HepG2 (cell line): ENCODE results near the gene DDX1. TPM values are rescaled to one million over a fixed set of nuclear protein-coding genes. Genes with fewer than 3 reads are reported as not detected.

Experiments
- CCAR2 ChIP-seq: fragments of 200-400 bp; formaldehyde crosslinking; optimal IDR thresholded peaks from 2 replicates; pipeline ENCODE3; 2018; ENCODE audit warnings: low read depth, mild to moderate bottlenecking, low read length, moderate library complexity
- CTCF ChIP-seq: sonication (generic); formaldehyde crosslinking; IDR thresholded peaks from 2 replicates; pipeline ENCODE4 v1.5.0; 2020; ENCODE audit warnings: mild to moderate bottlenecking, missing genetic modification reagents, moderate library complexity
- GATA4 ChIP-seq: sonication (generic); IDR thresholded peaks from 2 replicates; pipeline ENCODE4 v1.6.1; 2016; ENCODE audit warnings: antibody characterized with exemption, low read depth, borderline replicate concordance
- GPN1 ChIP-seq: sonication (generic); formaldehyde crosslinking; IDR thresholded peaks from 2 replicates; pipeline ENCODE4 v1.5.1; 2020; ENCODE audit warnings: missing genetic modification reagents, borderline replicate concordance
- GZF1 ChIP-seq: sonication (generic); formaldehyde crosslinking; IDR thresholded peaks from 2 replicates; pipeline ENCODE4 v1.5.1; 2020; ENCODE audit warnings: mild to moderate bottlenecking, missing genetic modification reagents
- IRF1 ChIP-seq: sonication (generic); formaldehyde crosslinking; IDR thresholded peaks from 2 replicates; pipeline ENCODE4 v1.4.0; 2020; ENCODE audit warnings: low read depth, mild to moderate bottlenecking, missing genetic modification reagents
- IRX3 ChIP-seq: sonication (generic); formaldehyde crosslinking; IDR thresholded peaks from 2 replicates; pipeline ENCODE4 v1.8.1; 2023; ENCODE audit warnings: mild to moderate bottlenecking, low read depth, missing genetic modification reagents, borderline replicate concordance
- KAT2B ChIP-seq: fragments of 150-350 bp; IDR thresholded peaks from 2 replicates; pipeline ENCODE4 v1.6.1; 2014; ENCODE audit warnings: low read depth, low read length, borderline replicate concordance
- KDM1A ChIP-seq: IDR thresholded peaks from 2 replicates; pipeline ENCODE4 v1.6.1; 2016; ENCODE audit warnings: missing compliant biosample characterization
- KDM4B ChIP-seq: sonication (generic); formaldehyde crosslinking; IDR thresholded peaks from 2 replicates; pipeline ENCODE4 v1.4.0; 2020; ENCODE audit warnings: missing genetic modification reagents
- KLF12 ChIP-seq: sonication (generic); formaldehyde crosslinking; IDR thresholded peaks from 2 replicates; pipeline ENCODE4 v1.4.0; 2020; ENCODE audit warnings: missing genetic modification reagents, borderline replicate concordance
- KLF16 ChIP-seq, 2 experiments: sonication (generic) in 1 of 2; formaldehyde crosslinking in 1 of 2; IDR thresholded peaks; 2 replicates each; pipeline versions ENCODE4 v1.6.1 to v1.8.0; 2016 to 2023; ENCODE audit warnings: missing genetic modification reagents in 2 of 2, missing compliant biosample characterization in 1 of 2
- NPAS2 ChIP-seq: sonication (generic); formaldehyde crosslinking; IDR thresholded peaks from 2 replicates; pipeline ENCODE4 v1.8.0; 2022; ENCODE audit warnings: mild to moderate bottlenecking, missing genetic modification reagents, borderline replicate concordance
- POGZ ChIP-seq: sonication (generic); formaldehyde crosslinking; IDR thresholded peaks from 2 replicates; pipeline ENCODE4 v1.4.0; 2020; ENCODE audit warnings: mild to moderate bottlenecking, missing genetic modification reagents
- ZFP37 ChIP-seq: sonication (generic); formaldehyde crosslinking; IDR thresholded peaks from 2 replicates; pipeline ENCODE4 v1.4.0; 2020; ENCODE audit warnings: missing genetic modification reagents, borderline replicate concordance
- ZFP82 ChIP-seq: sonication (generic); formaldehyde crosslinking; IDR thresholded peaks from 2 replicates; pipeline ENCODE4 v1.5.1; 2020; ENCODE audit warnings: mild to moderate bottlenecking, missing genetic modification reagents, borderline replicate concordance
- ZNF260 ChIP-seq: sonication (generic); formaldehyde crosslinking; IDR thresholded peaks from 2 replicates; pipeline ENCODE4 v1.4.0; 2020; ENCODE audit warnings: missing genetic modification reagents, low read depth, mild to moderate bottlenecking, borderline replicate concordance
- ZNF451 ChIP-seq: sonication (generic); formaldehyde crosslinking; IDR thresholded peaks from 2 replicates; pipeline ENCODE4 v1.5.0; 2020; ENCODE audit warnings: mild to moderate bottlenecking, missing genetic modification reagents
- ZNF468 ChIP-seq: sonication (generic); formaldehyde crosslinking; IDR thresholded peaks from 2 replicates; pipeline ENCODE4 v1.8.0; 2022; ENCODE audit warnings: mild to moderate bottlenecking, moderate library complexity, missing genetic modification reagents
- ZNF546 ChIP-seq: sonication (generic); formaldehyde crosslinking; conservative IDR thresholded peaks from 2 replicates; pipeline ENCODE4 v1.8.1; 2023; ENCODE audit warnings: mild to moderate bottlenecking, missing genetic modification reagents
- ZNF598 ChIP-seq: sonication (generic); formaldehyde crosslinking; IDR thresholded peaks from 2 replicates; pipeline ENCODE4 v1.5.1; 2020; ENCODE audit warnings: mild to moderate bottlenecking, missing genetic modification reagents, borderline replicate concordance
- ZNF616 ChIP-seq: sonication (generic); formaldehyde crosslinking; IDR thresholded peaks from 2 replicates; pipeline ENCODE4 v1.5.0; 2020; ENCODE audit warnings: low read depth, mild to moderate bottlenecking, missing genetic modification reagents
- ZSCAN31 ChIP-seq: sonication (generic); formaldehyde crosslinking; IDR thresholded peaks from 2 replicates; pipeline ENCODE4 v1.5.0; 2020; ENCODE audit warnings: low read depth, mild to moderate bottlenecking, missing genetic modification reagents
- polyA plus RNA-seq, 8 experiments: library from polyadenylated mRNA; depleted of rRNA in 3 of 8; stranded (reverse) in 7 of 8; unstranded in 1 of 8; fragments of >200 nt; fragmentation: Illumina TruSeq in 4 of 8; extraction: Trizol in 4 of 8; gene quantifications; 2 replicates each; pipeline versions ENCODE4 v1.2.1 to v1.2.3, GENCODE V29; 2011 to 2016; ENCODE audit warnings: low read depth in 4 of 8, missing spikeins in 1 of 8, mixed read lengths in 1 of 8; ENCODE audit not compliant: insufficient read depth in 1 of 8
- total RNA-seq, 5 experiments: library from RNA; depleted of rRNA; stranded (reverse); fragments of >200 nt; fragmentation: Illumina TruSeq; extraction: Trizol; gene quantifications; 2 replicates each; pipeline ENCODE4 v1.2.3, GENCODE V29; 2016; ENCODE audit warnings: low read depth in 1 of 5

The DDX1 gene
- total and polyA plus RNA-seq, 2 of the 13 experiments (the other 11 are each of a cell fraction or from before 2014, with no cell fraction given): 81.6 to 130 TPM

GRCh38 chr2:15591692-15592463 lies at the start of gene DDX1 (continued):
- TF ChIP-seq ZNF546: peak; percentile 66
- TF ChIP-seq ZNF468 (CRISPR knock-in tag): peak; percentile 93; the same call in 1 of the 2 replicates
- TF ChIP-seq NPAS2 (CRISPR knock-in tag): 0 out of 2 replicates have a peak, but pooled peaks have one; percentile 85
- peak; percentile 99 for TF ChIP-seq KDM4B
- TF ChIP-seq KLF12: peak; percentile 98
- TF ChIP-seq ZFP37 (CRISPR knock-in tag): peak; percentile 94; the same call in 1 of the 2 replicates
- peak; percentile 41 for TF ChIP-seq CTCF (CRISPR knock-in tag)
- TF ChIP-seq KDM1A (CRISPR knock-in tag): no peak
- TF ChIP-seq GPN1 (CRISPR knock-in tag): no peak
- TF ChIP-seq GZF1 (CRISPR knock-in tag): peak; percentile 87
- TF ChIP-seq KAT2B: no peak
- TF ChIP-seq CCAR2: peak; percentile 91
- TF ChIP-seq ZNF598: peak; percentile 96
- no peak for TF ChIP-seq IRX3 (CRISPR knock-in tag)
- peak; percentile 92 for TF ChIP-seq ZNF616 (CRISPR knock-in tag)
- TF ChIP-seq KLF16 (CRISPR knock-in tag; IDR thresholded peaks at IDR 0.05): peak in 1 of 2 experiments; percentile 97; a peak in 2 of 4 replicates
- TF ChIP-seq ZNF451 (CRISPR knock-in tag): peak; percentile 95
- peak; percentile 60; the same call in 1 of the 2 replicates for TF ChIP-seq ZNF260
- peak; percentile 61 for TF ChIP-seq IRF1 (CRISPR knock-in tag)
- peak; percentile 100 for TF ChIP-seq POGZ (CRISPR knock-in tag)
- peak; percentile 80; the same call in 1 of the 2 replicates for TF ChIP-seq GATA4
- TF ChIP-seq ZFP82 (CRISPR knock-in tag): peak; percentile 93; the same call in 1 of the 2 replicates
- TF ChIP-seq ZSCAN31: peak; percentile 100
